Suprapubic skin (tissue), 4 donors: ENCODE measurements around the gene ZNF681. TPM values are rescaled to one million over a fixed set of nuclear protein-coding genes. Genes with fewer than 3 reads are reported as not detected.

Source experiments
- DNase-seq, 2 donors: peaks; one replicate each; pipeline ENCODE4 v3.0.0-alpha.2; 2019; ENCODE audit warnings: low spot score in 2 of 2
- H3K27ac ChIP-seq: fragments of 200-600 bp; sonication (generic); one replicate; pipeline ENCODE4 v1.5.1; 2019
- H3K27me3 ChIP-seq: fragments of 200-600 bp; sonication (generic); one replicate; pipeline ENCODE4 v1.5.1; 2019
- H3K36me3 ChIP-seq: fragments of 200-600 bp; sonication (generic); one replicate; pipeline ENCODE4 v1.5.1; 2019
- H3K4me1 ChIP-seq: fragments of 200-600 bp; sonication (generic); one replicate; pipeline ENCODE4 v1.5.1; 2019
- H3K4me3 ChIP-seq: fragments of 200-600 bp; sonication (generic); one replicate; pipeline ENCODE4 v1.5.1; 2019; ENCODE audit warnings: mild to moderate bottlenecking
- H3K9me3 ChIP-seq: fragments of 200-600 bp; sonication (generic); one replicate; pipeline ENCODE4 v1.5.1; 2019
- EP300 ChIP-seq: sonication (generic); formaldehyde crosslinking; IDR thresholded peaks from one replicate; pipeline ENCODE4 v1.6.1; 2017; ENCODE audit warnings: antibody characterized with exemption
- POLR2A ChIP-seq, 2 donors: fragments of 450-650 bp; IDR thresholded peaks; one replicate each; pipeline ENCODE4 v1.6.1; 2017; ENCODE audit warnings: antibody characterized with exemption in 2 of 2, mild to moderate bottlenecking in 2 of 2, moderate library complexity in 2 of 2
- POLR2AphosphoS5 ChIP-seq, 3 donors: sonication (generic); formaldehyde crosslinking; IDR thresholded peaks; one replicate each; pipeline ENCODE4 v1.6.1; 2017; ENCODE audit warnings: antibody characterized with exemption in 3 of 3
- WGBS: methylation state at CpG from one replicate; pipeline ENCODE4 v1.1.5; 2018; 5-methylcytosine and 5-hydroxymethylcytosine counted together
- total RNA-seq, 4 donors: library from RNA; depleted of rRNA; stranded (reverse); fragments of >200 nt; gene quantifications; one replicate each; pipeline ENCODE4 v1.1.0, GENCODE V29; 2016
- TF ChIP-seq, protein P1 (sequence below), 2 donors: fragments of 200-600 bp in 1 of 2; fragments of 450-650 bp in 1 of 2; sonication (generic) in 1 of 2; IDR thresholded peaks; one replicate each; pipeline ENCODE4 v1.5.1; 2016 to 2019; ENCODE audit warnings: antibody characterized with exemption in 2 of 2, mild to moderate bottlenecking in 1 of 2, moderate library complexity in 1 of 2

Gene ZNF681
- total RNA-seq, 4 donors from 2014 or later = 2.5 to 5.9 (median 2.7) TPM

DNA sequence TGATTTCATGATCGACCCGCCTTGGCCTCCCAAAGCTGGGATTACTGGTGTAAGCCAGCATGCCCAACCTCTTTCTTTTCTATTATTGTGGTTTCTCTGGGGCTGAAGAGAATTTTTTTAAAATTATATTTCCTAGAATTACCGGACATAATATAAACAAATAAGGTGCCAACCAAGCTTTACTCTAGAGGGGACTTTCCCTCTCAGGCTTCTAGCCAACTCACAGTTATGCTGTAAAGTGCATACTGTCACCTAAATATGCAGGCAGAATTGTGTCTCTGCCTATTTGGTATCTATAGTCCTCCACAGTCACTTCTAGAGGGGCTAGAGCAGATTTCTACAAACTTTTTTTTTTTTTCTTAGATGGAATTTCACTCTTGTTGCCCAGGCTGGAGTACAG is 41.6 kb upstream of the ZNF681 start:
- TF ChIP-seq EP300 (no peak), POLR2A (IDR thresholded peaks at IDR 0.05) (no peak), POLR2AphosphoS5 (IDR thresholded peaks at IDR 0.05) (no peak)
- TF ChIP-seq, protein P1, sequence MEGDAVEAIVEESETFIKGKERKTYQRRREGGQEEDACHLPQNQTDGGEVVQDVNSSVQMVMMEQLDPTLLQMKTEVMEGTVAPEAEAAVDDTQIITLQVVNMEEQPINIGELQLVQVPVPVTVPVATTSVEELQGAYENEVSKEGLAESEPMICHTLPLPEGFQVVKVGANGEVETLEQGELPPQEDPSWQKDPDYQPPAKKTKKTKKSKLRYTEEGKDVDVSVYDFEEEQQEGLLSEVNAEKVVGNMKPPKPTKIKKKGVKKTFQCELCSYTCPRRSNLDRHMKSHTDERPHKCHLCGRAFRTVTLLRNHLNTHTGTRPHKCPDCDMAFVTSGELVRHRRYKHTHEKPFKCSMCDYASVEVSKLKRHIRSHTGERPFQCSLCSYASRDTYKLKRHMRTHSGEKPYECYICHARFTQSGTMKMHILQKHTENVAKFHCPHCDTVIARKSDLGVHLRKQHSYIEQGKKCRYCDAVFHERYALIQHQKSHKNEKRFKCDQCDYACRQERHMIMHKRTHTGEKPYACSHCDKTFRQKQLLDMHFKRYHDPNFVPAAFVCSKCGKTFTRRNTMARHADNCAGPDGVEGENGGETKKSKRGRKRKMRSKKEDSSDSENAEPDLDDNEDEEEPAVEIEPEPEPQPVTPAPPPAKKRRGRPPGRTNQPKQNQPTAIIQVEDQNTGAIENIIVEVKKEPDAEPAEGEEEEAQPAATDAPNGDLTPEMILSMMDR (IDR thresholded peaks at IDR 0.05) = no peak
- no peaks in the 10 kb centered on the region for H3K4me1 ChIP-seq

DNA sequence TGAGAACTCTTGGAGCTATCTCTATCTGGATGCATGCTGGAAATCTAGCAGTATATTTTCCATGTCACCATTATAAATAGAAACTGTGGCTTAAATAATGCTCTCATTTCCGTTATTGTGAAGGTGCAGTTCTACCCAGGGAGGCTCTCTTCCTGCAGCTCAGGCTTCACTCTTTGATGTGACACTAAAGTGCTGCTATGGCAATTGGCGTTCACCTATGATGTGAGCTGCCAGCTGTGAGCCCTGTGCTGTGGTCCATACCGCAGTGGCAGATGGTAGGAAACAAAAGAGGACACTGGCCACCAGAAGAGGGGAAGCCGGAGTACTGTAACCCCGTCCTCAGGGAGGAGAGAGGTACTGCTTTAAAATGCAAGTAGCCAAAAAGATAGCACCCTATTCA is 40.6 kb upstream of the ZNF681 start:
- DNase-seq = no peak
- Histone ChIP-seq H3K9me3 (no peaks in the 10 kb centered on the region), H3K27me3 (no peaks in the 10 kb centered on the region), H3K36me3 (no peaks in the 10 kb centered on the region), H3K4me3 (no peak overlapping the region), H3K4me1 (no peaks in the 10 kb centered on the region), H3K27ac (no peak overlapping the region)
- WGBS = 61% methylated on average over 3 of the region's 5 CpGs
- TF ChIP-seq POLR2A (IDR thresholded peaks at IDR 0.05) (no peak), POLR2AphosphoS5 (IDR thresholded peaks at IDR 0.05) (no peak), EP300 (no peak)
- TF ChIP-seq, protein P1 (IDR thresholded peaks at IDR 0.05) = no peak

More for the DNA sequence above, 41.6 kb upstream of the ZNF681 start:
- H3K36me3 ChIP-seq = no peaks in the 10 kb centered on the region
- no peaks in the 10 kb centered on the region for H3K27me3 ChIP-seq
- no peak overlapping the region for H3K4me3 ChIP-seq
- no peaks in the 10 kb centered on the region for H3K9me3 ChIP-seq
- 73% methylated on average over 3 of the region's 3 CpGs for WGBS
- no peak for DNase-seq
- no peak overlapping the region for H3K27ac ChIP-seq

GRCh38 chr19:23795462-23795861 is 36.8 kb upstream of the ZNF681 start:
- no peaks in the 10 kb centered on the region for H3K9me3 ChIP-seq
- DNase-seq = no peak
- no peak overlapping the region for H3K27ac ChIP-seq
- no peaks in the 10 kb centered on the region for H3K36me3 ChIP-seq
- TF ChIP-seq EP300 (no peak), POLR2AphosphoS5 (IDR thresholded peaks at IDR 0.05) (no peak), POLR2A (IDR thresholded peaks at IDR 0.05) (no peak)
- TF ChIP-seq, protein P1 (IDR thresholded peaks at IDR 0.05) = no peak
- H3K4me1 ChIP-seq = no peaks in the 10 kb centered on the region
- no peaks in the 10 kb centered on the region for H3K27me3 ChIP-seq
- no peak overlapping the region for H3K4me3 ChIP-seq

DNA sequence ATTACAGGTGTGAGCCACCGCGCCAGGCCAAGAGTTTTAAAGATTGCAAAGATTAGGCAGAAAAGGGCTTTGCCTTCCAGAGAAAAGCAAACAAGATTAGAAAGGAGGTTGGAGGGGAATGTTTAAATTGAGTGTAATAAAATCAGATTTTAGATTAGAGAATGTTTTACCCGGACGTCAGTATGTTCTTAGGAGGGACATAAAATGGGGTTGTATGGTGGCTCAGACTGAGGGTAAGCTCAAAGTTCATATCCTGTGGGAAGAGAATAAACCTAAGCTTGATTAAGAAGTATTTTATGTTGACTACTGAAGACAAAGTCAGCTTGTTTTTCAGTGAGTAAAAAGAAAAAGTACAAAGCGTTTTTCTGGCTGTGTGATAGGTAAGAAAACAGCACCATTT is 34.1 kb upstream of the ZNF681 start:
- TF ChIP-seq POLR2A (IDR thresholded peaks at IDR 0.05) (no peak), EP300 (no peak), POLR2AphosphoS5 (IDR thresholded peaks at IDR 0.05) (no peak)
- TF ChIP-seq, protein P1 (IDR thresholded peaks at IDR 0.05) = no peak
- no peaks in the 10 kb centered on the region for H3K9me3 ChIP-seq

GRCh38 chr19:23790641-23791488 is 32.2 kb upstream of the ZNF681 start:
- H3K36me3 ChIP-seq = no peaks in the 10 kb centered on the region
- WGBS = 67% methylated on average over 11 of the region's 17 CpGs
- TF ChIP-seq POLR2AphosphoS5 (IDR thresholded peaks at IDR 0.05) = no peak
- no peak for TF ChIP-seq EP300
- no peak for TF ChIP-seq POLR2A (IDR thresholded peaks at IDR 0.05)
- TF ChIP-seq, protein P1 (IDR thresholded peaks at IDR 0.05) = no peak
- H3K27me3 ChIP-seq = no peaks in the 10 kb centered on the region
- no peak overlapping the region for H3K27ac ChIP-seq
- H3K9me3 ChIP-seq = no peaks in the 10 kb centered on the region
- no peak for DNase-seq
- H3K4me1 ChIP-seq = no peaks in the 10 kb centered on the region
- no peak overlapping the region for H3K4me3 ChIP-seq

More for the DNA sequence above, 34.1 kb upstream of the ZNF681 start:
- no peak for DNase-seq
- Histone ChIP-seq H3K4me1 (no peaks in the 10 kb centered on the region), H3K4me3 (no peak overlapping the region), H3K36me3 (no peaks in the 10 kb centered on the region), H3K27ac (no peak overlapping the region), H3K27me3 (no peaks in the 10 kb centered on the region)
- WGBS = 94% methylated on average over 5 of the region's 5 CpGs
